ENCODE results near the gene NR2E3. TPM values are rescaled to one million over a fixed set of nuclear protein-coding genes. Genes with fewer than 3 reads are reported as not detected.

Gene NR2E3
- total and polyA plus RNA-seq, 7 donors, result 0.14 to 5.4 (median 0.47) TPM; not detected in 4

DNA sequence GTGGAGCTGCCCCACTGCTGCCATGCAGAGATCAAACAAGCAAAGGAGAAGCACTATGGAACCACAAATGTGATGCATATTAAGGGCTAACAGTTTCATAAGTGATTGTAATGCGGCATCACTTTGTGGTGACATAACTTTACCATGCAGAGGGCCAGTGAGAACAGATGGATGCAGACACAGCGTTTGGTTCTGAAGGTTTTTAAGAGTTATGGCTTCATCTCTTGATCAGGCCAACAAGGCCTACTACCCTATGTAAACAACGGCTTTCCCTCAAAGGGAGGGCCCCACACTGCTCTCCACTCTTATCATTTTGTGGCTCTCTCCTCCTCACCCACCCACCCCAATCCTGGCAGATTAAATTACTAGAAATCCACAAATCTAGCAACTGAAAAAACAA lies 13.4 kb downstream of the NR2E3 start:
- Histone ChIP-seq H3K36me3 (peaks cover 1 to 63% (median 20%) of the 10 kb centered on the region in 4 donors), H3K4me3 (no peak overlapping the region), H3K9me3 (peaks cover 0 to 21% (median 7%) of the 10 kb centered on the region in 4 donors), H3K4me1 (no peaks in the 10 kb centered on the region), H3K27me3 (no peaks in the 10 kb centered on the region), H3K27ac (no peak overlapping the region)
- WGBS, 2 donors, result 77 to 82% methylated on average over 3 of the region's 3 CpGs
- intact Hi-C loops (cut with DNase I), result no loop called here
- no peak for DNase-seq
- TF ChIP-seq EP300 (IDR thresholded peaks at IDR 0.05), result no peak
- TF ChIP-seq, protein P1, sequence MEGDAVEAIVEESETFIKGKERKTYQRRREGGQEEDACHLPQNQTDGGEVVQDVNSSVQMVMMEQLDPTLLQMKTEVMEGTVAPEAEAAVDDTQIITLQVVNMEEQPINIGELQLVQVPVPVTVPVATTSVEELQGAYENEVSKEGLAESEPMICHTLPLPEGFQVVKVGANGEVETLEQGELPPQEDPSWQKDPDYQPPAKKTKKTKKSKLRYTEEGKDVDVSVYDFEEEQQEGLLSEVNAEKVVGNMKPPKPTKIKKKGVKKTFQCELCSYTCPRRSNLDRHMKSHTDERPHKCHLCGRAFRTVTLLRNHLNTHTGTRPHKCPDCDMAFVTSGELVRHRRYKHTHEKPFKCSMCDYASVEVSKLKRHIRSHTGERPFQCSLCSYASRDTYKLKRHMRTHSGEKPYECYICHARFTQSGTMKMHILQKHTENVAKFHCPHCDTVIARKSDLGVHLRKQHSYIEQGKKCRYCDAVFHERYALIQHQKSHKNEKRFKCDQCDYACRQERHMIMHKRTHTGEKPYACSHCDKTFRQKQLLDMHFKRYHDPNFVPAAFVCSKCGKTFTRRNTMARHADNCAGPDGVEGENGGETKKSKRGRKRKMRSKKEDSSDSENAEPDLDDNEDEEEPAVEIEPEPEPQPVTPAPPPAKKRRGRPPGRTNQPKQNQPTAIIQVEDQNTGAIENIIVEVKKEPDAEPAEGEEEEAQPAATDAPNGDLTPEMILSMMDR (IDR thresholded peaks at IDR 0.05), result no peak
- no peak for TF ChIP-seq POLR2AphosphoS5 (IDR thresholded peaks at IDR 0.05)
- no peak for TF ChIP-seq POLR2A (IDR thresholded peaks at IDR 0.05)

DNA sequence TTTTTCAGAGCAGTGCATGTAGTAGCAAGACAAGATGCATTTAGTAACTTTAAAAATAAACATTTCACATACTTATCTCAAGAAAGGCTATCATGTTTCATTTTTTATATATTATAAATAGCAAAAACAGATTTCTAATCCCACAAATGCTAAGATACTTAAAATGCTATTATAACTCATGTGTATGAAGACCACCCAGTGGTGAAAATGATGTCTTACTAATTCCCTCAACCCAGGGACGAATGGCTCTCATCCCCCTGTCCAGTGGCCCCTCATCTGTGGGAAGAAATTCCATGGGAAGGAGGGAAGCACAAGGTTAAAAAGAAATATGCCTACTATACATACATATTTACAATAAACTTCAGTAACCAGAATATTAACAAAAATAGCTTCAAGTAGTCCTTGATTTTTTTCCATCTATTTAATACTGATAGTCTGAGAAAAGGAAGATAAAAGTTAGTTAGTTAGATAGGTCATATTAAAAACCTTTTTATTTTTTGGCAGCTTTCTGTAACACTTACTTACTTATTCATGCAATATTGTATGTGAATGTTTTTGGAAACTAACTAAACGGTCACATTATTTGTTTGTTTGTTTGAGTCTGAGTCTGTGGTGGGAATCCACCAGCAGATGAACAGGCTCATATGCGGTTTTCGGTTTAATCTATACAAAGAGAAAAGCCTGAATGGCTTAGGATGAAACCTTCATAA lies 14.8 kb downstream of the NR2E3 start:
- H3K4me1 ChIP-seq, result no peaks in the 10 kb centered on the region
- H3K9me3 ChIP-seq, result peaks cover 0 to 19% (median 7%) of the 10 kb centered on the region in 4 donors
- no peak overlapping the region for H3K27ac ChIP-seq
- 86 to 91% methylated on average over 4 of the region's 4 CpGs for WGBS, 2 donors
- H3K36me3 ChIP-seq, result peaks cover 8 to 76% (median 33%) of the 10 kb centered on the region in 4 donors
- no peak for DNase-seq
- no peaks in the 10 kb centered on the region for H3K27me3 ChIP-seq
- intact Hi-C loops (cut with DNase I), result no loop called here
- H3K4me3 ChIP-seq, result no peak overlapping the region
- TF ChIP-seq, protein P1 (IDR thresholded peaks at IDR 0.05), result no peak
- TF ChIP-seq POLR2AphosphoS5 (IDR thresholded peaks at IDR 0.05) (no peak), POLR2A (IDR thresholded peaks at IDR 0.05) (no peak), EP300 (IDR thresholded peaks at IDR 0.05) (no peak)

DNA sequence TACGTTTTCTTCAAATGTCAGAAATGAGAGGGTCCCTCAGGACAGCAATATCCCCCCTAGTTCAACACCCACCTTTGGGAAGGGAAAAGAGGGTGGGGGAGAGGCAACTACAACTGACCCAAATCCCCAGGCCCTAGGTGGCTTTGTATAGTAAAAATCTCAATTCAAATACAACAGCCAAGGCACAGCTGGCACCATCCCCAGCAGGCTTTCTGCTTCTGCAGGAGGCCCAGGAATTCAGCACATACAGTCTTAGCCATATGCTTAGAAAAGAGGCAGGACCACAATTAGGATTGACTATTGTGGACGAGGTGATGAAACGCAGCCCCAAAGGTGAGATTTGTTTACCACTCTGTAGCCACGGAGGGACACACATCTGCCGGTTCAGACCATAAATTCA lies 15.8 kb downstream of the NR2E3 start:
- Histone ChIP-seq H3K4me1 (no peaks in the 10 kb centered on the region), H3K4me3 (no peak overlapping the region), H3K27me3 (no peaks in the 10 kb centered on the region), H3K9me3 (peaks cover 0 to 13% (median 6%) of the 10 kb centered on the region in 4 donors), H3K36me3 (peaks cover 8 to 79% (median 33%) of the 10 kb centered on the region in 4 donors), H3K27ac (no peak overlapping the region)
- DNase-seq, result no peak
- WGBS, 2 donors, result 93 to 96% methylated on average over 5 of the region's 5 CpGs
- TF ChIP-seq POLR2A (IDR thresholded peaks at IDR 0.05), result no peak
- TF ChIP-seq, protein P1 (IDR thresholded peaks at IDR 0.05), result no peak
- TF ChIP-seq POLR2AphosphoS5 (IDR thresholded peaks at IDR 0.05), result no peak
- TF ChIP-seq EP300 (IDR thresholded peaks at IDR 0.05), result no peak
- intact Hi-C loops (cut with DNase I), result no loop called here

DNA sequence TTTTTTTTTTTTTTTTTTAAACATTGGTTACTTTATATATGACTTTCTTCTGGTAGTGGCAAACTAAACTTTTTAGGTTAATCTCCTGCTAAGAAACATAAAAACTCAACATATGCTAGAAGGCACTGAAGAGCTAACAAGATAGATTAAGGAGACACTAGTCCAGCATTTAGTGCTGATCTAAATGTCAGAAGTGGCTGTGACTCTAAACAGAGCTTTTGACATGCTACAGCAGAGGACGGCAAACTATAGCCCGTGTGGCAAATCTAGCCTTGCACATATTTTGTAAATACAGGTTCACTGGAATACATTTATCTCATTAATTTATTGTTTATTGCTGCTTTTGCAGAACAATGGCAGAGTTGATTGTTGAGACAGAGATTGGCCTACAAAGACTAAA lies 20.6 kb downstream of the NR2E3 start:
- intact Hi-C loops (cut with DNase I), result no loop called here
- H3K36me3 ChIP-seq, result peaks cover 8 to 53% (median 30%) of the 10 kb centered on the region in 4 donors
- TF ChIP-seq POLR2A (IDR thresholded peaks at IDR 0.05) (no peak), EP300 (IDR thresholded peaks at IDR 0.05) (no peak), POLR2AphosphoS5 (IDR thresholded peaks at IDR 0.05) (no peak)
- TF ChIP-seq, protein P1 (IDR thresholded peaks at IDR 0.05), result no peak
- no peak overlapping the region for H3K4me3 ChIP-seq
- H3K27ac ChIP-seq, result no peak overlapping the region
- no peak for DNase-seq
- H3K9me3 ChIP-seq, result no peaks in the 10 kb centered on the region
- no peaks in the 10 kb centered on the region for H3K27me3 ChIP-seq
- 93 to 94% methylated on average over 2 of the region's 2 CpGs for WGBS, 2 donors
- peaks cover 0 to 5% (median 0%) of the 10 kb centered on the region in 4 donors for H3K4me1 ChIP-seq

All from sigmoid colon (tissue), 7 donors.